Medulla oblongata (tissue), 1 donor: ENCODE results near the gene WTAP.

ENCODE experiments used
- DNase-seq: peaks from one replicate; pipeline ENCODE4 v3.0.0-alpha.2; 2015; ENCODE audit errors: extremely low spot score

Gene WTAP

GRCh38 chr6:159805440-159806020, 78.2 kb downstream of the WTAP start:
- no peak for DNase-seq
